Measurements from ENCODE around the gene PIGK. TPM values are rescaled to one million over a fixed set of nuclear protein-coding genes. Genes with fewer than 3 reads are reported as not detected.

The PIGK gene
- total RNA-seq, 6 experiments from 2014 or later = 13.4 to 19.1 (median 16.1) TPM

GRCh38 chr1:77179632-77180031 is 39.6 kb downstream of the PIGK start:
- Histone ChIP-seq H3K36me3 (no peaks in the 10 kb centered on the region), H3K4me1 (no peaks in the 10 kb centered on the region), H3K9me3 (no peaks in the 10 kb centered on the region), H3K4me3 (no peak overlapping the region), H3K27ac (no peak overlapping the region), H3K27me3 (no peaks in the 10 kb centered on the region)
- no peak for DNase-seq
- no peak for TF ChIP-seq POLR2A (IDR thresholded peaks at IDR 0.05)
- TF ChIP-seq, protein P1, sequence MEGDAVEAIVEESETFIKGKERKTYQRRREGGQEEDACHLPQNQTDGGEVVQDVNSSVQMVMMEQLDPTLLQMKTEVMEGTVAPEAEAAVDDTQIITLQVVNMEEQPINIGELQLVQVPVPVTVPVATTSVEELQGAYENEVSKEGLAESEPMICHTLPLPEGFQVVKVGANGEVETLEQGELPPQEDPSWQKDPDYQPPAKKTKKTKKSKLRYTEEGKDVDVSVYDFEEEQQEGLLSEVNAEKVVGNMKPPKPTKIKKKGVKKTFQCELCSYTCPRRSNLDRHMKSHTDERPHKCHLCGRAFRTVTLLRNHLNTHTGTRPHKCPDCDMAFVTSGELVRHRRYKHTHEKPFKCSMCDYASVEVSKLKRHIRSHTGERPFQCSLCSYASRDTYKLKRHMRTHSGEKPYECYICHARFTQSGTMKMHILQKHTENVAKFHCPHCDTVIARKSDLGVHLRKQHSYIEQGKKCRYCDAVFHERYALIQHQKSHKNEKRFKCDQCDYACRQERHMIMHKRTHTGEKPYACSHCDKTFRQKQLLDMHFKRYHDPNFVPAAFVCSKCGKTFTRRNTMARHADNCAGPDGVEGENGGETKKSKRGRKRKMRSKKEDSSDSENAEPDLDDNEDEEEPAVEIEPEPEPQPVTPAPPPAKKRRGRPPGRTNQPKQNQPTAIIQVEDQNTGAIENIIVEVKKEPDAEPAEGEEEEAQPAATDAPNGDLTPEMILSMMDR (IDR thresholded peaks at IDR 0.05) = no peak
- ATAC-seq = no peak
- intact Hi-C loops (cut with DNase I) = no loop called here
- 100% methylated on average over 1 of the region's 1 CpG for WGBS (ENCODE audit: insufficient coverage, low coverage, low lambda C conversion rate, missing lambda C conversion rate)

- Histone ChIP-seq H3K9me3 (no peaks in the 10 kb centered on the region), H3K27me3 (no peaks in the 10 kb centered on the region), H3K36me3 (no peaks in the 10 kb centered on the region), H3K4me3 (no peak overlapping the region), H3K27ac (no peak overlapping the region), H3K4me1 (no peaks in the 10 kb centered on the region)
- TF ChIP-seq POLR2A (IDR thresholded peaks at IDR 0.05) = no peak
- TF ChIP-seq, protein P1 (IDR thresholded peaks at IDR 0.05) = no peak
- DNase-seq (no peak), ATAC-seq (no peak)
- 88% methylated on average over 3 of the region's 3 CpGs for WGBS (ENCODE audit: insufficient coverage, low coverage, low lambda C conversion rate, missing lambda C conversion rate)
- intact Hi-C loops (cut with DNase I) = no loop called here
These were observed 43.9 kb downstream of the PIGK start for GRCh38 chr1:77175230-77175844.

DNA sequence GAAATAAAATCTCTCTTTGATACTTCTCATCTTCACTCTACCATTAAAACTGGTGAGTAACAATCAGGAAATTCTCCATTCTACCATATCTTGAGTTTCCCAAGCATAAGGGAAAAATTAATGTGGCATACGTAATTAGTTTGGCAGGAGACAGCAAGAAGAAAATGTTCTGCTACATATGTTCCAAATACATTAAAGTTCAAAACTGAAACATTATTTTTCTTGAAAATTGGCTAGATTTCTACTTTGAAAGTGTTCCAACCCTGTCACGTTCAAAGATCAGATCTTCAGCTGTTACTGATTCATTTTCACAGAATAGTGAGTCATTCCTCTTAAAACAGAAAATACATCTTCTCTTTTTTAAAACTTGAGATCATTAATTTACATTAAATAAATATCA is 48.5 kb downstream of the PIGK start:
- H3K36me3 ChIP-seq = no peaks in the 10 kb centered on the region
- 52% methylated on average over 2 of the region's 2 CpGs for WGBS (ENCODE audit: insufficient coverage, low coverage, low lambda C conversion rate, missing lambda C conversion rate)
- ATAC-seq (no peak), DNase-seq (no peak)
- H3K27ac ChIP-seq = no peak overlapping the region
- H3K4me1 ChIP-seq = no peaks in the 10 kb centered on the region
- no peak for TF ChIP-seq POLR2A (IDR thresholded peaks at IDR 0.05)
- TF ChIP-seq, protein P1 (IDR thresholded peaks at IDR 0.05) = no peak
- H3K27me3 ChIP-seq = no peaks in the 10 kb centered on the region
- no peaks in the 10 kb centered on the region for H3K9me3 ChIP-seq
- H3K4me3 ChIP-seq = no peak overlapping the region
- intact Hi-C loops (cut with DNase I) = no loop called here

GRCh38 chr1:77168358-77168757 is 50.9 kb downstream of the PIGK start:
- ATAC-seq = no peak
- Histone ChIP-seq H3K4me1 (no peaks in the 10 kb centered on the region), H3K4me3 (no peak overlapping the region), H3K36me3 (no peaks in the 10 kb centered on the region), H3K27me3 (no peaks in the 10 kb centered on the region), H3K9me3 (no peaks in the 10 kb centered on the region), H3K27ac (no peak overlapping the region)
- no peak for DNase-seq
- intact Hi-C loops (cut with DNase I) = no loop called here
- TF ChIP-seq POLR2A (IDR thresholded peaks at IDR 0.05) = no peak
- TF ChIP-seq, protein P1 (IDR thresholded peaks at IDR 0.05) = no peak
- 100% methylated on average over 1 of the region's 1 CpG for WGBS (ENCODE audit: insufficient coverage, low coverage, low lambda C conversion rate, missing lambda C conversion rate)
